Natural killer cell (primary cell): Measurements from ENCODE around the gene SLC25A43. TPM values are rescaled to one million over a fixed set of nuclear protein-coding genes. Genes with fewer than 3 reads are reported as not detected.

Experiments used
- ATAC-seq, 3 donors: fragments of 150-1000 bp in 2 of 3; fragments of 200-7000 bp in 1 of 3; cut with Tn5 transposase; 1 replicate in 1 of 3; 2 replicates in 2 of 3; pipeline ENCODE4 v1.10.0; 2021; ENCODE audit warnings: mild to moderate bottlenecking in 2 of 3, moderate library complexity in 2 of 3
- DNase-seq, 2 donors: peaks; one replicate each; pipeline versions ENCODE4 v3.0.0 to v3.0.0-alpha.2; 2013 to 2021; ENCODE audit warnings: mixed read lengths in 1 of 2
- H3K27ac ChIP-seq: one replicate; pipeline ENCODE4 v1.5.1; 2013; ENCODE audit warnings: mild to moderate bottlenecking, low read length
- H3K27me3 ChIP-seq: one replicate; pipeline ENCODE4 v1.6.1; 2013; ENCODE audit warnings: low read length; ENCODE audit not compliant: control insufficient read depth, insufficient read depth
- H3K36me3 ChIP-seq: one replicate; pipeline ENCODE4 v1.6.1; 2013; ENCODE audit warnings: low read length; ENCODE audit not compliant: control insufficient read depth, insufficient read depth
- H3K4me1 ChIP-seq: one replicate; pipeline ENCODE4 v1.6.1; 2013; ENCODE audit warnings: low read length; ENCODE audit not compliant: control insufficient read depth, insufficient read depth
- H3K4me3 ChIP-seq: one replicate; pipeline ENCODE4 v1.5.1; 2013; ENCODE audit warnings: low read length
- H3K9me3 ChIP-seq: one replicate; pipeline ENCODE4 v1.6.1; 2013; ENCODE audit warnings: low read length; ENCODE audit not compliant: control insufficient read depth, insufficient read depth
- H3K27ac Mint-ChIP-seq, 2 donors: one replicate each; pipeline ENCODE4 v1.8.0; 2022; ENCODE audit warnings: mild to moderate bottlenecking in 2 of 2, mixed read lengths in 2 of 2, moderate library complexity in 1 of 2
- H3K27me3 Mint-ChIP-seq, 2 donors: one replicate each; pipeline ENCODE4 v1.8.0; 2022; ENCODE audit warnings: low read depth in 2 of 2, mixed read lengths in 2 of 2
- H3K36me3 Mint-ChIP-seq: one replicate; pipeline ENCODE4 v1.8.0; 2022; ENCODE audit warnings: mixed read lengths
- H3K4me1 Mint-ChIP-seq, 2 donors: one replicate each; pipeline ENCODE4 v1.8.0; 2022; ENCODE audit warnings: mixed read lengths in 2 of 2
- H3K4me3 Mint-ChIP-seq: one replicate; pipeline ENCODE4 v1.8.0; 2022; ENCODE audit warnings: mild to moderate bottlenecking, moderate library complexity, mixed read lengths
- H3K9me3 Mint-ChIP-seq, 2 donors: one replicate each; pipeline ENCODE4 v1.8.0; 2022; ENCODE audit warnings: mixed read lengths in 2 of 2
- WGBS: methylation state at CpG from one replicate; pipeline ENCODE4 v1.1.7; 2013; ENCODE audit warnings: missing lambda C conversion rate; ENCODE audit not compliant: insufficient coverage; 5-methylcytosine and 5-hydroxymethylcytosine counted together
- intact Hi-C: fragments of 100-400 bp; cut with micrococcal nuclease; formaldehyde crosslinking; loops from one replicate; pipeline ENCODE4 v1.14.2; 2022
- total RNA-seq, 4 donors: library from RNA; stranded (reverse); fragments of 120-200 nt in 1 of 4; gene quantifications; one replicate each; pipeline versions ENCODE4 v1.2.3 to v1.2.4, GENCODE V29; 2013 to 2022
- TF ChIP-seq, protein P1 (sequence below): fragments of 200-600 bp; IDR thresholded peaks from one replicate; pipeline ENCODE4 v1.8.0; 2022; ENCODE audit warnings: antibody characterized with exemption

Gene SLC25A43
- total RNA-seq, 3 donors from 2014 or later (not counting 1 experiment from before 2014, with no cell fraction given) = 5.4 to 7.3 (median 6.4) TPM

DNA sequence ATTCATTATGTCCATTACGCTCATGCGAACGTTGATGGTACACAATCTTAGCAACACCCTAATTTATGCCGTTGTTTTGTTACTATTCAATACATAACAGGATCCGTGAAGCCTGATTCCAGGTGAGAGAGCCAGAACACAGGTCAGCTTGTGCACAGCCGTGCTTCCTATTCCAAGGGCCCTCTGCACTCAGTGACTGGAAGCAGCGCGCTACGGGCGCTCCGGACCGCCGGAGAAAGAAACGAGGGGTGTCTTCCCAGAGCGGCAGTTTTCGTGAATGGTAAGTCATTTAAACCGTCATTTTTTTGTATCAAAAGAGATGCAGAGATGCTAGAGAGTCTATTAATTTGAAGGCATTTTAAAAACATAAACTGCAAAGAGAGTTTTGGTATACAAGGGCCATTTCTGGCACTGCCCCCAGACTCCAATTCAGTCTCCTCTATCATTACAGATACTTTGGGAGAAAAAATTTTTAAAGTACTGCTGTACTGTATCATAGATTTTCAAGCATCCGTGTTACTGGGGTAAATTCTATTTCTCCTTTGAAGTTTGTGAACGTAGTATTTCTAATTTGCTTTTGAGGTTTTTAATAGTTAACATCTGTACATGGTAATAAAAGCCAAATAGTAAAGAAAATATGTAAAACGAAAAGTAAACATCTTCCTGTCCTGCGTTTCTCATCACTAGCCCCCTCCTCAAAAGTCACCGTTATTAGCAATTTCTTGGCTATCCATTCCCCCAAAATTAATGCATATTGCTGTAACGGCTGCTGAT is 75.7 kb downstream of the SLC25A43 start:
- TF ChIP-seq, protein P1, sequence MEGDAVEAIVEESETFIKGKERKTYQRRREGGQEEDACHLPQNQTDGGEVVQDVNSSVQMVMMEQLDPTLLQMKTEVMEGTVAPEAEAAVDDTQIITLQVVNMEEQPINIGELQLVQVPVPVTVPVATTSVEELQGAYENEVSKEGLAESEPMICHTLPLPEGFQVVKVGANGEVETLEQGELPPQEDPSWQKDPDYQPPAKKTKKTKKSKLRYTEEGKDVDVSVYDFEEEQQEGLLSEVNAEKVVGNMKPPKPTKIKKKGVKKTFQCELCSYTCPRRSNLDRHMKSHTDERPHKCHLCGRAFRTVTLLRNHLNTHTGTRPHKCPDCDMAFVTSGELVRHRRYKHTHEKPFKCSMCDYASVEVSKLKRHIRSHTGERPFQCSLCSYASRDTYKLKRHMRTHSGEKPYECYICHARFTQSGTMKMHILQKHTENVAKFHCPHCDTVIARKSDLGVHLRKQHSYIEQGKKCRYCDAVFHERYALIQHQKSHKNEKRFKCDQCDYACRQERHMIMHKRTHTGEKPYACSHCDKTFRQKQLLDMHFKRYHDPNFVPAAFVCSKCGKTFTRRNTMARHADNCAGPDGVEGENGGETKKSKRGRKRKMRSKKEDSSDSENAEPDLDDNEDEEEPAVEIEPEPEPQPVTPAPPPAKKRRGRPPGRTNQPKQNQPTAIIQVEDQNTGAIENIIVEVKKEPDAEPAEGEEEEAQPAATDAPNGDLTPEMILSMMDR = no peak
- no peaks in the 10 kb centered on the region for H3K9me3 Mint-ChIP-seq
- H3K27ac Mint-ChIP-seq = no peak overlapping the region
- WGBS = 93% methylated on average over 21 of the region's 23 CpGs
- intact Hi-C loops = no loop called here
- H3K4me1 Mint-ChIP-seq = no peaks in the 10 kb centered on the region
- no peak overlapping the region for H3K4me3 Mint-ChIP-seq
- no peak overlapping the region for H3K4me3 ChIP-seq
- no peaks in the 10 kb centered on the region for H3K36me3 Mint-ChIP-seq
- no peaks in the 10 kb centered on the region for H3K9me3 ChIP-seq
- H3K27ac ChIP-seq = no peak overlapping the region
- peaks cover 13% of the 10 kb centered on the region for H3K36me3 ChIP-seq
- ATAC-seq = no peak
- no peaks in the 10 kb centered on the region for H3K27me3 Mint-ChIP-seq
- peaks cover 1% of the 10 kb centered on the region for H3K4me1 ChIP-seq
- no peak for DNase-seq
- H3K27me3 ChIP-seq = no peaks in the 10 kb centered on the region

DNA sequence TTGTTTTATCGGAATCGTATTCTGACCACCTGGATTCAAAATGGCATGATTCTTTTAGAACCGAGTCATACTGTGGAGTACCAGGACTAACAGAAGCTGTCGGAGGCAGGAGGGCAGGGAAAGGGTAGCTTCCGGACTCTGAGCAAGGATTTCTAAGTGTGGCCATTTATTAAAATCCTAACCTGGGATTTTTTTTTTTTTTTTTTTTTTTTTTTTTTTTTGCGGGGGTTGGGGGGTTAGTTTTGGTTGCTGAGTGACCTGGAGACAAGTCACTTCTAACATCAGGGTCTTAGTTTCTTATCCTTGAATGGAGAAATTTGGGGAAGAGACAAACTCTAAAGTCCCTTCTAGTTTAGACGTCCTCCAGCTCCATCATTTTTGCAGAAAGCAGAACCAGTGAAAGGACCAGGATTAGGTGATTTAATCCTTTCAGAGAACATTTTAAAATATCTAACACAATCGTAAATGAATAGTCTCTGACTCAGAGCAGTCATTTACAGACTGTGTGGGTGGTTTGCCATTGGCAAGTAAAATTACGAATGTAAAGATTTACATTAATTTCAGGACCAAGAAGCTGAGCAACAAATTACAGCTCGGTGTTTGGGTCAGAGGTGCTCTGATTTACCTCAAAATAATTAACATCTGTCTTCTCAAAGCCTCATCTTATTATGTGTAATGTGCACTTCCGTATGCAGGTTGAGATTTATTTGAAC is 76.4 kb downstream of the SLC25A43 start:
- H3K36me3 ChIP-seq = peaks cover 6% of the 10 kb centered on the region
- no peak overlapping the region for H3K27ac Mint-ChIP-seq
- H3K4me1 ChIP-seq = no peaks in the 10 kb centered on the region
- TF ChIP-seq, protein P1 = no peak
- no peaks in the 10 kb centered on the region for H3K36me3 Mint-ChIP-seq
- H3K27ac ChIP-seq = no peak overlapping the region
- H3K4me3 Mint-ChIP-seq = no peak overlapping the region
- no peak overlapping the region for H3K4me3 ChIP-seq
- DNase-seq (no peak), ATAC-seq (no peak)
- 85% methylated on average over 5 of the region's 11 CpGs for WGBS
- intact Hi-C loops = no loop called here
- H3K9me3 ChIP-seq = no peaks in the 10 kb centered on the region
- H3K9me3 Mint-ChIP-seq = no peaks in the 10 kb centered on the region
- no peaks in the 10 kb centered on the region for H3K27me3 Mint-ChIP-seq
- H3K27me3 ChIP-seq = no peaks in the 10 kb centered on the region
- no peaks in the 10 kb centered on the region for H3K4me1 Mint-ChIP-seq

DNA sequence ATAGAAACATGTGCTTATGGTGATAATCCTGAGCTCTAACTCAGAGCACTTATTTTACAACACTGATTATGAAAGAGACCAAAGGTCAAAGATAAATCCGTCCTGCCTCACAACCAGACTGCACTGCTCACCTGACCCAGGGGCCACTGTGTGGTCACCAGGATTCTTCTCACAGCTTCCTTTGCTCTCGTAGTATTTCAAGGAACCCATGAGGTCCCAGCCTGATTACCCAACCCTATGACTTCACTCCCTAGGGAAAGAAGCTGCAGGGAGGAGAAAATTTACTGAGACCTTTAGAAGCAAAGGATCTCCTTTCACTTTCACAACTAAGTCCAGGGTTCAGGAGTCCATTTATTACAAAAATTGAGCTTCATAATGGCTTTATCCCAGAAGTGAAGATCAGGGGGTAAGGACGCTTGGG is 78.7 kb downstream of the SLC25A43 start:
- no peak for DNase-seq
- Mint-ChIP-seq H3K27ac (no peak overlapping the region), H3K9me3 (no peaks in the 10 kb centered on the region), H3K4me3 (no peak overlapping the region), H3K36me3 (no peaks in the 10 kb centered on the region), H3K4me1 (peaks cover 0 to 6% of the 10 kb centered on the region in 2 donors), H3K27me3 (no peaks in the 10 kb centered on the region)
- Histone ChIP-seq H3K4me1 (peaks cover 9% of the 10 kb centered on the region), H3K27me3 (no peaks in the 10 kb centered on the region), H3K4me3 (no peak overlapping the region), H3K36me3 (no peaks in the 10 kb centered on the region), H3K9me3 (no peaks in the 10 kb centered on the region), H3K27ac (no peak overlapping the region)
- TF ChIP-seq, protein P1 = no peak
- intact Hi-C loops = no loop called here
- no peak for ATAC-seq
- 78% methylated on average over 2 of the region's 3 CpGs for WGBS
